ENCODE data around the gene CDHR3. TPM values are rescaled to one million over a fixed set of nuclear protein-coding genes. Genes with fewer than 3 reads are reported as not detected.

Gene CDHR3
- total RNA-seq, 1 experiment from 2014 or later, result 19.1 TPM

DNA sequence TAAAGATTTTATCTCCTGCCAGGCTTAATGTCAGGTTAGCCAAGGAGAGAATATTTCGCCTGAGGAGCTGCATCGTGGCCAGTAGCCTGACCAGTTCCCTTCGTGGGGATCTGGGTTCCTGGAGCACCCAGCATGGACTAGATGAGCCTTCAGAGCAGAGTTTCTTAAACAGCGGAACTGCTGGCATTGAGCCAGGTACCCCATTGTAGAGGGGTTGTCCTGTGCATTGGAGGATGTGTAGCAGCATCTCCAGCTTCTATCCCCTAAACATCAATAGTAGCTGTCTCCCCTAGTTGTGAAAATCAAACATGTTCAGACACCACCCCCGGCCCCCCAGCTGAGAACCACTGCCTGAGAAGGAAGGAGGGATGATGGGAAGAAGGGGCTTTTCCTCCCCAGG lies 36.2 kb downstream of the CDHR3 start:
- Mint-ChIP-seq H3K27ac (no peak overlapping the region), H3K9me3 (peaks cover 8% of the 10 kb centered on the region), H3K27me3 (ENCODE audit: low read depth) (peaks cover 5% of the 10 kb centered on the region; the same call in 1 of the 2 replicates), H3K4me3 (no peak overlapping the region), H3K4me1 (peaks cover 20% of the 10 kb centered on the region), H3K36me3 (0 out of 2 replicates have a peak, but pooled peaks cover under 1% of the 10 kb centered on the region)
- ATAC-seq, result no peak
- CTCF ChIA-PET, result interaction anchor here (1.0 to 2.3 kb wide), 7 partner anchors 9 to 310 kb away, joined by 3 to 13 read pairs (median 4); no protein-coding TSS in a partner anchor
- POLR2A ChIA-PET, result no interaction called here
- DNase-seq (ENCODE audit: low spot score), result no peak
- no peak for TF ChIP-seq FOXK1 (CRISPR knock-in tag; IDR thresholded peaks at IDR 0.05)
- no peak for TF ChIP-seq ZBTB21 (CRISPR knock-in tag; IDR thresholded peaks at IDR 0.05; ENCODE audit: borderline replicate concordance)
- TF ChIP-seq, protein P1, sequence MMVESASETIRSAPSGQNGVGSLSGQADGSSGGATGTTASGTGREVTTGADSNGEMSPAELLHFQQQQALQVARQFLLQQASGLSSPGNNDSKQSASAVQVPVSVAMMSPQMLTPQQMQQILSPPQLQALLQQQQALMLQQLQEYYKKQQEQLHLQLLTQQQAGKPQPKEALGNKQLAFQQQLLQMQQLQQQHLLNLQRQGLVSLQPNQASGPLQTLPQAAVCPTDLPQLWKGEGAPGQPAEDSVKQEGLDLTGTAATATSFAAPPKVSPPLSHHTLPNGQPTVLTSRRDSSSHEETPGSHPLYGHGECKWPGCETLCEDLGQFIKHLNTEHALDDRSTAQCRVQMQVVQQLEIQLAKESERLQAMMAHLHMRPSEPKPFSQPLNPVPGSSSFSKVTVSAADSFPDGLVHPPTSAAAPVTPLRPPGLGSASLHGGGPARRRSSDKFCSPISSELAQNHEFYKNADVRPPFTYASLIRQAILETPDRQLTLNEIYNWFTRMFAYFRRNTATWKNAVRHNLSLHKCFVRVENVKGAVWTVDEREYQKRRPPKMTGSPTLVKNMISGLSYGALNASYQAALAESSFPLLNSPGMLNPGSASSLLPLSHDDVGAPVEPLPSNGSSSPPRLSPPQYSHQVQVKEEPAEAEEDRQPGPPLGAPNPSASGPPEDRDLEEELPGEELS (CRISPR knock-in tag; IDR thresholded peaks at IDR 0.05), result no peak
- TF ChIP-seq CREM (CRISPR knock-in tag; IDR thresholded peaks at IDR 0.05), result no peak
- TF ChIP-seq TEAD1 (CRISPR knock-in tag; IDR thresholded peaks at IDR 0.05), result no peak
- TF ChIP-seq ZNF425 (CRISPR knock-in tag; conservative IDR thresholded peaks at IDR 0.05), result no peak
- no peak for TF ChIP-seq TCF7 (CRISPR knock-in tag; IDR thresholded peaks at IDR 0.05; ENCODE audit: low read depth)
- TF ChIP-seq AFF4 (CRISPR knock-in tag; IDR thresholded peaks at IDR 0.05; ENCODE audit: borderline replicate concordance), result no peak
- TF ChIP-seq, protein P2, sequence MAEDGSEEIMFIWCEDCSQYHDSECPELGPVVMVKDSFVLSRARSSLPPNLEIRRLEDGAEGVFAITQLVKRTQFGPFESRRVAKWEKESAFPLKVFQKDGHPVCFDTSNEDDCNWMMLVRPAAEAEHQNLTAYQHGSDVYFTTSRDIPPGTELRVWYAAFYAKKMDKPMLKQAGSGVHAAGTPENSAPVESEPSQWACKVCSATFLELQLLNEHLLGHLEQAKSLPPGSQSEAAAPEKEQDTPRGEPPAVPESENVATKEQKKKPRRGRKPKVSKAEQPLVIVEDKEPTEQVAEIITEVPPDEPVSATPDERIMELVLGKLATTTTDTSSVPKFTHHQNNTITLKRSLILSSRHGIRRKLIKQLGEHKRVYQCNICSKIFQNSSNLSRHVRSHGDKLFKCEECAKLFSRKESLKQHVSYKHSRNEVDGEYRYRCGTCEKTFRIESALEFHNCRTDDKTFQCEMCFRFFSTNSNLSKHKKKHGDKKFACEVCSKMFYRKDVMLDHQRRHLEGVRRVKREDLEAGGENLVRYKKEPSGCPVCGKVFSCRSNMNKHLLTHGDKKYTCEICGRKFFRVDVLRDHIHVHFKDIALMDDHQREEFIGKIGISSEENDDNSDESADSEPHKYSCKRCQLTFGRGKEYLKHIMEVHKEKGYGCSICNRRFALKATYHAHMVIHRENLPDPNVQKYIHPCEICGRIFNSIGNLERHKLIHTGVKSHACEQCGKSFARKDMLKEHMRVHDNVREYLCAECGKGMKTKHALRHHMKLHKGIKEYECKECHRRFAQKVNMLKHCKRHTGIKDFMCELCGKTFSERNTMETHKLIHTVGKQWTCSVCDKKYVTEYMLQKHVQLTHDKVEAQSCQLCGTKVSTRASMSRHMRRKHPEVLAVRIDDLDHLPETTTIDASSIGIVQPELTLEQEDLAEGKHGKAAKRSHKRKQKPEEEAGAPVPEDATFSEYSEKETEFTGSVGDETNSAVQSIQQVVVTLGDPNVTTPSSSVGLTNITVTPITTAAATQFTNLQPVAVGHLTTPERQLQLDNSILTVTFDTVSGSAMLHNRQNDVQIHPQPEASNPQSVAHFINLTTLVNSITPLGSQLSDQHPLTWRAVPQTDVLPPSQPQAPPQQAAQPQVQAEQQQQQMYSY (CRISPR knock-in tag; IDR thresholded peaks at IDR 0.05), result no peak
- no peak for TF ChIP-seq ATF2 (CRISPR knock-in tag; IDR thresholded peaks at IDR 0.05; ENCODE audit: borderline replicate concordance, low read depth)
- TF ChIP-seq ZNF317 (CRISPR knock-in tag; IDR thresholded peaks at IDR 0.05; ENCODE audit: borderline replicate concordance, low read depth), result no peak
- TF ChIP-seq CTCF (IDR thresholded peaks at IDR 0.05), result no peak
- TF ChIP-seq HMGA2 (CRISPR knock-in tag; IDR thresholded peaks at IDR 0.05), result no peak
